Kidney (tissue), 14 donors: ENCODE measurements around the gene AGBL3. TPM values are rescaled to one million over a fixed set of nuclear protein-coding genes. Genes with fewer than 3 reads are reported as not detected.

Source experiments
- DNase-seq, 5 donors: peaks; one replicate each; pipeline ENCODE4 v3.0.0-alpha.2; 2013 to 2020
- FAIRE-seq: peaks from 2 replicates; lab custom pipeline; 2012; peaks lifted over from hg19 to GRCh38; lab: Jason Lieb, UNC
- H3K27ac ChIP-seq, 2 donors: one replicate each; pipeline ENCODE4 v1.7.0; 2013; ENCODE audit warnings: low read depth in 2 of 2, low read length in 2 of 2, inconsistent platforms in 1 of 2
- H3K27me3 ChIP-seq: one replicate; pipeline ENCODE4 v1.7.1; 2013; ENCODE audit warnings: low read length, inconsistent platforms; ENCODE audit not compliant: control insufficient read depth, insufficient read depth
- H3K36me3 ChIP-seq, 3 donors: one replicate each; pipeline versions ENCODE4 v1.7.0 to v1.7.1; 2013; ENCODE audit warnings: low read length in 3 of 3, control low read depth in 1 of 3, inconsistent platforms in 1 of 3; ENCODE audit not compliant: insufficient read depth in 3 of 3, control insufficient read depth in 2 of 3
- H3K4me1 ChIP-seq, 3 donors: one replicate each; pipeline versions ENCODE4 v1.7.0 to v1.7.1; 2013; ENCODE audit warnings: low read length in 3 of 3, inconsistent platforms in 1 of 3, low read depth in 1 of 3; ENCODE audit not compliant: control insufficient read depth in 2 of 3, insufficient read depth in 2 of 3
- H3K4me3 ChIP-seq, 3 donors: one replicate each; pipeline versions ENCODE4 v1.7.0 to v1.8.1; 2013; ENCODE audit warnings: low read length in 3 of 3, control low read depth in 1 of 3, inconsistent platforms in 1 of 3
- H3K9ac ChIP-seq, 3 donors: one replicate each; pipeline versions ENCODE4 v1.7.0 to v1.7.1; 2013; ENCODE audit warnings: low read length in 3 of 3, control low read depth in 1 of 3, inconsistent platforms in 1 of 3
- H3K9me3 ChIP-seq, 3 donors: one replicate each; pipeline versions ENCODE4 v1.7.0 to v1.7.1; 2013; ENCODE audit warnings: low read length in 3 of 3, control low read depth in 1 of 3, inconsistent platforms in 1 of 3; ENCODE audit not compliant: control insufficient read depth in 2 of 3, insufficient read depth in 1 of 3
- CTCF ChIP-seq: IDR thresholded peaks from 3 replicates; pipeline ENCODE4 v1.5.1; 2012; ENCODE audit warnings: mild to moderate bottlenecking, moderate library complexity, borderline replicate concordance; ENCODE audit not compliant: insufficient read depth; ENCODE audit errors: extremely low read depth
- intact Hi-C: fragments of 100-400 bp; cut with DNase I; formaldehyde crosslinking; loops from one replicate; pipeline ENCODE4 v1.11.1; 2022
- polyA plus RNA-seq: library from polyadenylated mRNA; stranded (reverse); fragments of 350-450 nt; fragmentation: Illumina TruSeq; extraction: RNeasy Lipid Tissue Mini Kit (QIAGEN cat#74804); gene quantifications from one replicate; pipeline ENCODE4 v1.2.3, GENCODE V29; 2014; ENCODE audit warnings: low read depth, low replicate concordance; ENCODE audit not compliant: insufficient read depth
- total RNA-seq: library from RNA; stranded (reverse); fragmentation: NEBNext Ultra II Directional; extraction: Animal tissue kit (Norgen Biotek cat#: 25700); gene quantifications from one replicate; pipeline ENCODE4 v1.2.1, GENCODE V29; 2021
- donor health status: control.
- donor health status: control.
- donor health status: control.
- donor health status: control.
- donor health status: control.
- donor health status: DM: yes; HTN: yes; CAD: no.
- donor health status: Normal renal cell carcinoma (clear cell type).

Gene AGBL3
- total and polyA plus RNA-seq, 2 donors from 2014 or later, result 2.1 to 7.6 TPM

- Histone ChIP-seq H3K9ac (no peak overlapping the region), H3K27me3 (no peaks in the 10 kb centered on the region), H3K9me3 (no peaks in the 10 kb centered on the region), H3K36me3 (no peaks in the 10 kb centered on the region), H3K4me1 (no peaks in the 10 kb centered on the region), H3K27ac (no peak overlapping the region), H3K4me3 (no peak overlapping the region)
- intact Hi-C loops, result no loop called here
- FAIRE-seq (no peak), DNase-seq (no peak)
- no peak for TF ChIP-seq CTCF
Observed at GRCh38 chr7:135075716-135076115, 89.4 kb downstream of the AGBL3 start.

- DNase-seq (no peak), FAIRE-seq (no peak)
- no peak overlapping the region for H3K27ac ChIP-seq
- no peak overlapping the region for H3K4me3 ChIP-seq
- H3K4me1 ChIP-seq, result no peaks in the 10 kb centered on the region
- intact Hi-C loops, result no loop called here
- no peaks in the 10 kb centered on the region for H3K36me3 ChIP-seq
- no peak for TF ChIP-seq CTCF
- no peak overlapping the region for H3K9ac ChIP-seq
- no peaks in the 10 kb centered on the region for H3K27me3 ChIP-seq
- H3K9me3 ChIP-seq, result no peaks in the 10 kb centered on the region
Observed at GRCh38 chr7:135076882-135077281, 90.6 kb downstream of the AGBL3 start.

- Histone ChIP-seq H3K4me1 (no peaks in the 10 kb centered on the region), H3K27me3 (no peaks in the 10 kb centered on the region), H3K9me3 (no peaks in the 10 kb centered on the region), H3K4me3 (no peak overlapping the region), H3K27ac (no peak overlapping the region), H3K9ac (no peak overlapping the region), H3K36me3 (no peaks in the 10 kb centered on the region)
- DNase-seq, result no peak
- no peak for TF ChIP-seq CTCF
- intact Hi-C loops, result no loop called here
- FAIRE-seq, result no peak
Observed at GRCh38 chr7:135077642-135078041, 91.3 kb downstream of the AGBL3 start.

- DNase-seq, result no peak
- intact Hi-C loops, result no loop called here
- no peak for TF ChIP-seq CTCF
- Histone ChIP-seq H3K27ac (no peak overlapping the region), H3K9ac (no peak overlapping the region), H3K27me3 (no peaks in the 10 kb centered on the region), H3K4me1 (no peaks in the 10 kb centered on the region), H3K4me3 (no peak overlapping the region), H3K9me3 (no peaks in the 10 kb centered on the region), H3K36me3 (no peaks in the 10 kb centered on the region)
- no peak for FAIRE-seq
Observed at GRCh38 chr7:135078051-135078450, 91.7 kb downstream of the AGBL3 start.
